Vagina (tissue), 2 donors: Measurements from ENCODE around the gene ZNF76. TPM values are rescaled to one million over a fixed set of nuclear protein-coding genes. Genes with fewer than 3 reads are reported as not detected.

Experiments used
- DNase-seq, 2 donors: peaks; one replicate each; pipeline ENCODE4 v3.0.0-alpha.2; 2017; ENCODE audit errors: extremely low spot score in 2 of 2
- H3K27ac ChIP-seq: fragments of 200-600 bp; sonication (generic); one replicate; pipeline ENCODE4 v1.5.1; 2019
- H3K27me3 ChIP-seq: fragments of 200-600 bp; sonication (generic); one replicate; pipeline ENCODE4 v1.5.1; 2019
- H3K36me3 ChIP-seq, 2 donors: fragments of 200-600 bp; sonication (generic); one replicate each; pipeline ENCODE4 v1.5.1; 2017 to 2019
- H3K4me1 ChIP-seq: fragments of 200-600 bp; sonication (generic); one replicate; pipeline ENCODE4 v1.5.1; 2019
- H3K4me3 ChIP-seq, 2 donors: fragments of 200-600 bp; sonication (generic); 1 replicate in 1 of 2; 2 replicates in 1 of 2; pipeline ENCODE4 v1.5.1; 2016 to 2019
- H3K9me3 ChIP-seq: fragments of 200-600 bp; sonication (generic); one replicate; pipeline ENCODE4 v1.5.1; 2019
- CTCF ChIP-seq, 3 experiments: fragments of 450-650 bp in 2 of 3; fragments of 200-600 bp in 1 of 3; sonication (generic) in 1 of 3; IDR thresholded peaks; one replicate each; pipeline ENCODE4 v1.5.1; 2017 to 2019; ENCODE audit warnings: antibody characterized with exemption in 3 of 3, mild to moderate bottlenecking in 2 of 3, moderate library complexity in 2 of 3
- POLR2A ChIP-seq, 2 donors: fragments of 450-650 bp; IDR thresholded peaks; one replicate each; pipeline ENCODE4 v1.6.1; 2017; ENCODE audit warnings: antibody characterized with exemption in 2 of 2, mild to moderate bottlenecking in 2 of 2, moderate library complexity in 2 of 2
- POLR2AphosphoS5 ChIP-seq, 2 donors: sonication (generic); formaldehyde crosslinking; IDR thresholded peaks; one replicate each; pipeline ENCODE4 v1.9.0; 2017; ENCODE audit warnings: antibody characterized with exemption in 2 of 2, mild to moderate bottlenecking in 2 of 2, low read depth in 1 of 2; ENCODE audit not compliant: insufficient read depth in 1 of 2
- intact Hi-C: fragments of 100-400 bp; cut with DNase I; formaldehyde crosslinking; loops from one replicate; pipeline ENCODE4 v1.15.1; 2023
- total RNA-seq: library from RNA; depleted of rRNA; stranded (reverse); fragments of >200 nt; gene quantifications from one replicate; pipeline ENCODE4 v1.2.3, GENCODE V29; 2016

ZNF76 gene
- total RNA-seq, 1 donor from 2014 or later: 39.0 TPM

DNA sequence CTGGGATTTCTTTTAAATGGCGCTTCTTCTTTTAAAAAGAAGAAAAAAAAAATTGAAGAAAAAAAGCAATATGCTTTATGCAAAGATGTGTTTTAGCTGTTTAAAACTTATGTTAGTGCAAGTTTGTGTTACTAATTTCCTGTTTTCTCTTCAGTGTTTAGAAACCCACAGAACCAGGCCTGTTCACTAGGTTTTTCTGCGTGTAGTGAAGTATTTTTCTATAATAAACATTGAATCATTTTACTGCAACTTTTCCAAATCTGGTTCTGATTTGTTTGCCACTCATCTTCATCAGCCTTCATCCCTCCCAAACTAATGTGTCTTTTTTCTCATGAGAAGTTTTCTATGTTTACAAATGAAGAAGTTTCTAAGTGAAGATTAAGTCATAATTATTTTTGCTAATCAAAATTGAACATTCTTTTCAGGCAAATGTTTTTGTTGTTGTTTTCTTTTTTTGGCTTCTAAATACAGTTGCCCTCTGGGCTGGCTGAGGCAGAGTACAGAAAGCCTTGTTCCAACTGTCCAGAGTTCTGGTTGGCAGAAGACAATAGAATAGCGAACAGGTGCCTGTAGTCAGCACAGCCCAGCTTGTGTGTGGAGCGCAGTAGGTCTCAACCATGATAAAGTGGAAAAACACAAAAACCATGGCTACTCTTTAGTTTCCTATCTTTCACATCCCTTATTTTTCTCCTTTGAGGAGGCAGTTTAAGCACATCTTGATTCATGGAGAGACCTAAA lies 14.5 kb downstream of the ZNF76 start:
- intact Hi-C loops: no loop called here
- Histone ChIP-seq H3K27ac (no peak overlapping the region), H3K4me3 (no peak overlapping the region), H3K9me3 (no peaks in the 10 kb centered on the region), H3K27me3 (no peaks in the 10 kb centered on the region), H3K36me3 (no peaks in the 10 kb centered on the region), H3K4me1 (peaks cover 8% of the 10 kb centered on the region)
- no peak for DNase-seq
- no peak for TF ChIP-seq CTCF (IDR thresholded peaks at IDR 0.05)

DNA sequence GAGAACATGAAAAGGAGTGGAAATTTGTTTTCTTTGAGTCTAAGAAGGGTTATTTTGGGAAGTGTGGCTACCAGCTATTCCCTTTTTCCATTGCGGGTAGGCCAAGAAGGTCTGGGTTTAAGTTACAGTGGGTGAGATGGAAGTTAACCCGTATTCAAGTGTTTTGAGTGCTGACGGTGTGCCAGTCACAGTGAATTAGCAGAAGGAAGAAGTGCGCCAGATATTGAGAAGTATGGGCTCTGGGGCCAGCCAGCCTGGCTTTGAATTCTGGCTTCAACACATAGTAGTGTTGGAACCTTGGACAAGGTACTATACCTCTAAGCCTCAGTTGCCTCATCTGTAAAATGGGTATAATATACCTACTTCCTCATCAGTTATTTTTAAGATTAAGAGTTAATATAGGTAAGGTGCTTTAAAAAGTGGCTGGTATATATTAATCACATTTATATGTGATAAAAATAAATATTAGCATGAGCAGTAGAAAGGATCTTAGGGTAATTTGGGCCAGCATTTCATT lies 16.3 kb downstream of the ZNF76 start:
- Histone ChIP-seq H3K27me3 (no peaks in the 10 kb centered on the region), H3K4me3 (no peak overlapping the region), H3K9me3 (no peaks in the 10 kb centered on the region), H3K4me1 (peaks cover 8% of the 10 kb centered on the region), H3K27ac (no peak overlapping the region), H3K36me3 (no peaks in the 10 kb centered on the region)
- TF ChIP-seq POLR2A (IDR thresholded peaks at IDR 0.05): no peak
- no peak for TF ChIP-seq POLR2AphosphoS5 (IDR thresholded peaks at IDR 0.05; ENCODE audit: insufficient read depth in 1 of 2, low read depth in 1 of 2)
- no peak for TF ChIP-seq CTCF (IDR thresholded peaks at IDR 0.05)
- no peak for DNase-seq
- intact Hi-C loops: no loop called here

DNA sequence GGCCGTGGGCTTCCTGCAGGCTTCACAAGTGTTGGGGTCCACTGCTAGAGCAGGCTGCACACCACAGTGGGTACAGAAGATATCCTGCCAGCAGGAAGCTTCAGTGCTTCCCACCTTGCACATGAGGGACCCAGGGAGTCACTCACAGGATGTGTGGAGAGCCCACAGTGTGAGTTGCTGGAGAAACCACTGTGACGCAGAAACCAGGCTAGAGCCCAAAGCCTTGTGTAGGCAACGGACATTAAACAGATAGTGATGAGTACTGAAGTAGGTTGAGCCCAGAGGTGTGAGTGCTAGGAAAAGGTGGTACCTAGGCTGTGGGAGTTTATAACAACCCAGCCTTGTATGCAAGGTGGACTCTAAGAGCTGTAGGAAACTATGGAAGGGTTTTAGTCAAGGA lies 19.2 kb downstream of the ZNF76 start:
- DNase-seq: no peak
- H3K36me3 ChIP-seq: peaks cover 0 to 28% of the 10 kb centered on the region in 2 donors
- no peaks in the 10 kb centered on the region for H3K27me3 ChIP-seq
- TF ChIP-seq POLR2AphosphoS5 (IDR thresholded peaks at IDR 0.05; ENCODE audit: insufficient read depth in 1 of 2, low read depth in 1 of 2): no peak
- no peak for TF ChIP-seq CTCF (IDR thresholded peaks at IDR 0.05)
- TF ChIP-seq POLR2A (IDR thresholded peaks at IDR 0.05): no peak
- no peaks in the 10 kb centered on the region for H3K9me3 ChIP-seq
- H3K4me3 ChIP-seq: no peak overlapping the region
- peaks cover 8% of the 10 kb centered on the region for H3K4me1 ChIP-seq
- intact Hi-C loops: no loop called here
- no peak overlapping the region for H3K27ac ChIP-seq

DNA sequence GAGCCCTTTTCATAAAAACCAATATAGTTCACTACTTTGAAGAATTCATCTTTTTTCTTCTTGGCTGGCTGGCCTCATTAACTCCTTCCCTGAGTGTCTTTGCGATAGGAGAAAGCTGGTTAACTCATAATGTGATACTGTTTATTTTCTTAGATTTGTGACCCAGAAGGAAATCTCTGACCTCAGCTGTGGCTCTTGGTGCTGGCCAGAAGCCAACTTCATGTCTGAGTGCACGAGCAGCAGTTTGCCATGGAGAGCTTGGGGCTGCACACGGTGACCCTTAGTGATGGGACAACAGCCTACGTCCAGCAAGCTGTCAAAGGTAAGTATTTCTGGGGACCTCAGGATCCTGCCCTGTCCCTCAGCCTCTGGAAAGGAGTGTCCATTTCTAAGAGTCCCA lies 21.4 kb downstream of the ZNF76 start:
- no peak overlapping the region for H3K27ac ChIP-seq
- no peaks in the 10 kb centered on the region for H3K27me3 ChIP-seq
- no peak for DNase-seq
- TF ChIP-seq POLR2A (IDR thresholded peaks at IDR 0.05) (no peak), CTCF (IDR thresholded peaks at IDR 0.05) (no peak), POLR2AphosphoS5 (IDR thresholded peaks at IDR 0.05; ENCODE audit: insufficient read depth in 1 of 2, low read depth in 1 of 2) (no peak)
- H3K9me3 ChIP-seq: no peaks in the 10 kb centered on the region
- no peaks in the 10 kb centered on the region for H3K4me1 ChIP-seq
- peaks cover 0 to 43% of the 10 kb centered on the region in 2 donors for H3K36me3 ChIP-seq
- H3K4me3 ChIP-seq: no peak overlapping the region
- intact Hi-C loops: no loop called here

GRCh38 chr6:35282472-35282871 lies 22.9 kb downstream of the ZNF76 start:
- Histone ChIP-seq H3K4me3 (no peak overlapping the region), H3K27ac (no peak overlapping the region), H3K4me1 (no peaks in the 10 kb centered on the region), H3K9me3 (no peaks in the 10 kb centered on the region), H3K36me3 (peaks cover 0 to 57% of the 10 kb centered on the region in 2 donors), H3K27me3 (no peaks in the 10 kb centered on the region)
- intact Hi-C loops: no loop called here
- no peak for DNase-seq
- TF ChIP-seq CTCF (IDR thresholded peaks at IDR 0.05) (no peak), POLR2A (IDR thresholded peaks at IDR 0.05) (no peak)
